Neutrophil (primary cell): ENCODE data around the gene EFNA5.

Experiments
- H3K27ac ChIP-seq: fragments of 200-600 bp; sonication (generic); 2 replicates; pipeline ENCODE4 v1.5.1; 2016; ENCODE audit warnings: mild to moderate bottlenecking, moderate library complexity
- H3K27me3 ChIP-seq: fragments of 200-600 bp; sonication (generic); 2 replicates; pipeline ENCODE4 v1.6.0; 2016; ENCODE audit warnings: mild to moderate bottlenecking
- H3K36me3 ChIP-seq: fragments of 200-600 bp; sonication (generic); 2 replicates; pipeline ENCODE4 v1.5.1; 2017
- H3K4me1 ChIP-seq, 2 experiments: fragments of 200-600 bp in 1 of 2; sonication (generic) in 1 of 2; 1 replicate in 1 of 2; 2 replicates in 1 of 2; pipeline versions ENCODE4 v1.5.1 to v1.6.1; 2013 to 2016; ENCODE audit warnings: low read depth in 1 of 2, low read length in 1 of 2, mild to moderate bottlenecking in 1 of 2, moderate library complexity in 1 of 2; ENCODE audit not compliant: control insufficient read depth in 1 of 2, insufficient read depth in 1 of 2
- H3K4me3 ChIP-seq, 2 experiments: fragments of 200-600 bp in 1 of 2; sonication (generic) in 1 of 2; 1 replicate in 1 of 2; 2 replicates in 1 of 2; pipeline ENCODE4 v1.5.1; 2013 to 2016; ENCODE audit warnings: low read depth in 1 of 2, low read length in 1 of 2, mild to moderate bottlenecking in 1 of 2, moderate library complexity in 1 of 2
- H3K9me3 ChIP-seq: fragments of 200-600 bp; sonication (generic); 2 replicates; pipeline ENCODE4 v1.5.1; 2016
- TF ChIP-seq, protein P1 (sequence below): fragments of 200-600 bp; sonication (generic); IDR thresholded peaks from 2 replicates; pipeline ENCODE4 v1.5.1; 2016; ENCODE audit warnings: antibody characterized with exemption

EFNA5 gene

DNA sequence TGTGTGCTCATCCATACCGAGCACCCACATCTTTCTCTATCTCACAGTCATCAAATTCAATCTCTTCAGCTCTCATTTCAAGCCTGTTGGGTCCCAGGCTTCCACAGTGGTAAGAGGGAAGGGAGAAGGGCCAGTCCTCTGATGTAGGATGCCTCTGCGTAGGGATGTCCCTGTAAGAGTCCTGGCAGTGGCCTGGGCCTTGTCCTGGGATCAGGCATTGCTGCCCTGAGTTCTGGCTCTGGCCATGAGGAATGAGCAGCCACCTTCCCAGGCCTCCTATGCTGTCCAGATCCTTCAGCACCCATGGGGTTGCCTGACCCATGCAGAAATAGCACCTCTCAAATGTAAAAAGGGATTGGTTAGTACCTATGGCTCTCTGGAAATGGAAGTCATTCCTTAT is 121.2 kb downstream of the EFNA5 start:
- TF ChIP-seq, protein P1, sequence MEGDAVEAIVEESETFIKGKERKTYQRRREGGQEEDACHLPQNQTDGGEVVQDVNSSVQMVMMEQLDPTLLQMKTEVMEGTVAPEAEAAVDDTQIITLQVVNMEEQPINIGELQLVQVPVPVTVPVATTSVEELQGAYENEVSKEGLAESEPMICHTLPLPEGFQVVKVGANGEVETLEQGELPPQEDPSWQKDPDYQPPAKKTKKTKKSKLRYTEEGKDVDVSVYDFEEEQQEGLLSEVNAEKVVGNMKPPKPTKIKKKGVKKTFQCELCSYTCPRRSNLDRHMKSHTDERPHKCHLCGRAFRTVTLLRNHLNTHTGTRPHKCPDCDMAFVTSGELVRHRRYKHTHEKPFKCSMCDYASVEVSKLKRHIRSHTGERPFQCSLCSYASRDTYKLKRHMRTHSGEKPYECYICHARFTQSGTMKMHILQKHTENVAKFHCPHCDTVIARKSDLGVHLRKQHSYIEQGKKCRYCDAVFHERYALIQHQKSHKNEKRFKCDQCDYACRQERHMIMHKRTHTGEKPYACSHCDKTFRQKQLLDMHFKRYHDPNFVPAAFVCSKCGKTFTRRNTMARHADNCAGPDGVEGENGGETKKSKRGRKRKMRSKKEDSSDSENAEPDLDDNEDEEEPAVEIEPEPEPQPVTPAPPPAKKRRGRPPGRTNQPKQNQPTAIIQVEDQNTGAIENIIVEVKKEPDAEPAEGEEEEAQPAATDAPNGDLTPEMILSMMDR: no peak
- H3K27ac ChIP-seq: no peak overlapping the region
- H3K27me3 ChIP-seq: no peaks in the 10 kb centered on the region
- no peaks in the 10 kb centered on the region for H3K9me3 ChIP-seq
- H3K4me1 ChIP-seq: no peaks in the 10 kb centered on the region
- H3K4me3 ChIP-seq: no peak overlapping the region
- H3K36me3 ChIP-seq: no peaks in the 10 kb centered on the region

DNA sequence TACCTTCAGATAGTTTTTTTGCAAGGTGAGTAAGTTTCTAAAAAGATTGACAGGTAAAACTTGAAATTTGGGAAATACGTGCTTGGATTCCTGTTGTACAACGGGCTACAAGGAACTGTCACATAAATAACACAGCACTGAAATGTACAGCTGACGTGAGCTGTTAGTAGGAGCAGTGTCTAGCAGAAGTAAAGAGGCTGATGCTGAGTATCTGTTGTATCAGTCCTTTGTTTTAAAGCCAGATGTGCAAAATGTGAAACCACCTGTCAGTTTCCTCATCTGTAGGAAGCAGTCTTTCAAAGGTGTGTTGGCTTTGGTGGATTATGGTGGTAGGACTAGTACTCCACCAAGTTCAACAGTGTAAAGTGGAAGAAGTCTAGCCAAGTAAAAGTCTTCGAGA is 122.3 kb downstream of the EFNA5 start:
- no peaks in the 10 kb centered on the region for H3K4me1 ChIP-seq
- TF ChIP-seq, protein P1: no peak
- H3K27me3 ChIP-seq: no peaks in the 10 kb centered on the region
- no peak overlapping the region for H3K4me3 ChIP-seq
- no peak overlapping the region for H3K27ac ChIP-seq
- H3K9me3 ChIP-seq: no peaks in the 10 kb centered on the region
- no peaks in the 10 kb centered on the region for H3K36me3 ChIP-seq

DNA sequence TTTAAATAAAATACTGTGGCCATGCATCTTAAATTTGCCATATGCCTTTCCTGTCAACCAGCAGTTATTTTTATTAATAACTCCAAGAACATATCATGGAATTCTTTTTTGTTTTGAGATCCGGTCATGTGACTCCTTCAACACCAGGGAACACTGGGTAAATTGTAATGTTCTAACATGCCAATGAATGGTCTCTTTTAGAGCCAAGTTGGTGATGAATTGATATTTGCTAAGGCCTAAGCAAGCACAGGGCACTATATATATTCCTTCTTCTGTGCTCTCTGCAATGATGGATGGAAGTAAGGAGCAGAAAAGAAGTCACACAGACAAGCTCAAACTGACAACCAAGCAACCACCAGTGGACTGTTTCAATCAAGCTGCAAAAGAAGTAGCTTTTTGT is 124.0 kb downstream of the EFNA5 start:
- Histone ChIP-seq H3K4me1 (no peaks in the 10 kb centered on the region), H3K4me3 (no peak overlapping the region), H3K36me3 (no peaks in the 10 kb centered on the region), H3K9me3 (no peaks in the 10 kb centered on the region), H3K27ac (no peak overlapping the region), H3K27me3 (peaks cover 5% of the 10 kb centered on the region)
- TF ChIP-seq, protein P1: no peak

DNA sequence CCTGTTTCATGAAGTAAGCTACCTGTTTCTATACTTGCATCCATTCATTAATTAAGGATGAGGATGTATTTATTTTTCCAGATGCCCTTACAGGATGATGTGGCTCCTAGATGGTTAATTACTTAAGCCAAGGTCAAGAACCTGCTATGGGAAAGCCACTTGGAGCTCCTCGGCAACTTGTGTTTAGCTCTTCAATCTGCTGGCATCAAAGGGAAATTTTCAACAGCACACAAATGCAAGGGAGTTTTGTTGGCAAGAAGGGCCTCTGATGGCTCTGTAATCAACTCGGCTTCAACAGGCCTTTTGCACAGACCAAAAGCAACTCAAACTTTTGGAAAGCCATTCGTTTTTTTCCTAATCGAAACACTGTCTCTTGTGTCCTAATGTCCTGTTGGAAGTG is 125.3 kb downstream of the EFNA5 start:
- H3K4me1 ChIP-seq: no peaks in the 10 kb centered on the region
- H3K36me3 ChIP-seq: no peaks in the 10 kb centered on the region
- TF ChIP-seq, protein P1: no peak
- no peak overlapping the region for H3K27ac ChIP-seq
- H3K4me3 ChIP-seq: no peak overlapping the region
- H3K27me3 ChIP-seq: peaks cover 5% of the 10 kb centered on the region
- no peaks in the 10 kb centered on the region for H3K9me3 ChIP-seq

DNA sequence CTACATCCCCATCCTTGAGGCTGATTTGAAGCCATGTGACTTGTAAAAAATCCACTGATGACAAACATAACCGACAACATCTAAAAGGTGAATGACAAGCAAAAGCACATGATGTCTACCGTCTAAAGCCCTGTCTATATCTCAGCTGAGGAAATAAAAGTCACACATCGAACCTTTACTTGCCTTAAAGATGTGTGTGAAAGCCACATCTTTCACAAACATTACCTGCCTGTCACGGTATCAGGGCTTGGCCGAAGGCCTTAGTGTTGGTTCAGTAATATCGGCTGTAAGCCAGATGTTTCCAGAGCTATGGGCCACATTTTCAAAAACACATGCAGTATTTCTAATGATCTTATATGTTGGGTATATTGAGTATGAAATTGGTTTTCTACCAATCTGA is 125.8 kb downstream of the EFNA5 start:
- Histone ChIP-seq H3K4me1 (no peaks in the 10 kb centered on the region), H3K36me3 (no peaks in the 10 kb centered on the region), H3K27ac (no peak overlapping the region), H3K9me3 (no peaks in the 10 kb centered on the region), H3K27me3 (peaks cover 5% of the 10 kb centered on the region), H3K4me3 (no peak overlapping the region)
- TF ChIP-seq, protein P1: no peak

DNA sequence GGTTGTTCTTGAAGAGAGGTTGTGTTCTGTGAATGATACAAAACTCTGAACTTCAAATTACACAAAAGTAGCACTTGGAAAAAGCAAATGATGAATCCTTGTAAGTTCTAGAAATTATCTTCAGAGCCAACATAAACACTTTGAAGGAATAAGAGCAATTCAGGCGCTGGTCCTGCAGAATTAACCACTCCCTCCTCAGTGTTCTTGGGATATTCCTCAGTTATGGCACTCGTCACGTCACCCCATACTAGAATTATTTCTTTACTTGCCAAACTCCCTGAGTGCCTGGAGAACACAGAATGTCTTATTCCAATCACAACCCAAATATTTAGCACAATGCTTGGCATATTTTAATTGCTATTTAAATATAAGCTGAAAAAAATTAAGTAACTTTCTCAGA is 126.3 kb downstream of the EFNA5 start:
- Histone ChIP-seq H3K36me3 (no peaks in the 10 kb centered on the region), H3K27me3 (peaks cover 5% of the 10 kb centered on the region), H3K9me3 (no peaks in the 10 kb centered on the region), H3K27ac (no peak overlapping the region), H3K4me3 (no peak overlapping the region), H3K4me1 (no peaks in the 10 kb centered on the region)
- TF ChIP-seq, protein P1: no peak
